ENCODE measurements around the gene ANXA5. TPM values are rescaled to one million over a fixed set of nuclear protein-coding genes. Genes with fewer than 3 reads are reported as not detected.

Gene ANXA5
- total RNA-seq, 1 experiment from 2014 or later = 231 TPM

GRCh38 chr4:121658125-121658524 is 38.7 kb downstream of the ANXA5 start:
- Histone ChIP-seq H3K9me3 (ENCODE audit: control insufficient read depth, low read depth, low read length) (no peaks in the 10 kb centered on the region), H2AFZ (ENCODE audit: low read length) (no peak overlapping the region), H3T11ph (ENCODE audit: low read length) (no peak overlapping the region), H2BK120ac (ENCODE audit: low read depth, low read length, poor library complexity, severe bottlenecking) (no peak overlapping the region), H3K23me2 (ENCODE audit: insufficient read length, low read depth, low read length, poor library complexity, severe bottlenecking) (no peaks in the 10 kb centered on the region), H2BK5ac (ENCODE audit: insufficient read length, low read length) (no peak overlapping the region), H3K79me2 (ENCODE audit: insufficient read depth, low read length) (no peaks in the 10 kb centered on the region), H2BK15ac (ENCODE audit: low read depth, low read length) (no peak overlapping the region), H3K4me1 (ENCODE audit: insufficient read depth, low read length) (no peaks in the 10 kb centered on the region), H4K91ac (ENCODE audit: insufficient read length, low read depth, low read length) (no peak overlapping the region), H3K18ac (ENCODE audit: insufficient read length, low read depth, low read length) (no peak overlapping the region), H4K5ac (ENCODE audit: insufficient read length, low read depth, low read length) (no peak overlapping the region), H3K14ac (ENCODE audit: insufficient read depth, low read length) (no peak overlapping the region), H3K79me1 (ENCODE audit: insufficient read depth, low read depth, low read length, poor library complexity, severe bottlenecking) (no peaks in the 10 kb centered on the region), H3K4me2 (ENCODE audit: insufficient read depth, insufficient read length, low read length) (no peak overlapping the region), H4K8ac (replicated peaks; ENCODE audit: insufficient read length, low read depth, low read length) (no peak overlapping the region), H2BK12ac (ENCODE audit: insufficient read length, low read depth, low read length) (no peak overlapping the region), H3K27ac (ENCODE audit: insufficient read length, low read depth, low read length) (no peak overlapping the region), H3K9ac (ENCODE audit: extremely low read depth, insufficient read length, low read length) (no peak overlapping the region), H3K56ac (ENCODE audit: insufficient read length, low read depth, low read length) (no peak overlapping the region), H2BK20ac (ENCODE audit: low read depth, low read length, poor library complexity, severe bottlenecking) (no peak overlapping the region), H3K27me3 (ENCODE audit: insufficient read depth, low read length) (no peaks in the 10 kb centered on the region), H4K20me1 (ENCODE audit: control insufficient read depth, insufficient read depth, insufficient read length) (no peaks in the 10 kb centered on the region), H2AK5ac (ENCODE audit: insufficient read length, low read length) (no peak overlapping the region), H3K23ac (ENCODE audit: insufficient read length, low read depth, low read length) (no peak overlapping the region), H3K4ac (ENCODE audit: low read depth, low read length) (no peak overlapping the region)
- no peaks in the 10 kb centered on the region for H3K4me1 Mint-ChIP-seq
- TF ChIP-seq, protein P1, sequence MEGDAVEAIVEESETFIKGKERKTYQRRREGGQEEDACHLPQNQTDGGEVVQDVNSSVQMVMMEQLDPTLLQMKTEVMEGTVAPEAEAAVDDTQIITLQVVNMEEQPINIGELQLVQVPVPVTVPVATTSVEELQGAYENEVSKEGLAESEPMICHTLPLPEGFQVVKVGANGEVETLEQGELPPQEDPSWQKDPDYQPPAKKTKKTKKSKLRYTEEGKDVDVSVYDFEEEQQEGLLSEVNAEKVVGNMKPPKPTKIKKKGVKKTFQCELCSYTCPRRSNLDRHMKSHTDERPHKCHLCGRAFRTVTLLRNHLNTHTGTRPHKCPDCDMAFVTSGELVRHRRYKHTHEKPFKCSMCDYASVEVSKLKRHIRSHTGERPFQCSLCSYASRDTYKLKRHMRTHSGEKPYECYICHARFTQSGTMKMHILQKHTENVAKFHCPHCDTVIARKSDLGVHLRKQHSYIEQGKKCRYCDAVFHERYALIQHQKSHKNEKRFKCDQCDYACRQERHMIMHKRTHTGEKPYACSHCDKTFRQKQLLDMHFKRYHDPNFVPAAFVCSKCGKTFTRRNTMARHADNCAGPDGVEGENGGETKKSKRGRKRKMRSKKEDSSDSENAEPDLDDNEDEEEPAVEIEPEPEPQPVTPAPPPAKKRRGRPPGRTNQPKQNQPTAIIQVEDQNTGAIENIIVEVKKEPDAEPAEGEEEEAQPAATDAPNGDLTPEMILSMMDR (conservative IDR thresholded peaks at IDR 0.05) = no peak
- H3K9me3 Mint-ChIP-seq = no peaks in the 10 kb centered on the region; a peak in 1 of 5 replicates
- no peak overlapping the region for H3K27ac Mint-ChIP-seq
- DNase-seq = no peak
- no CpG with 5 or more reads among the region's 1 CpG for WGBS (ENCODE audit: extremely low coverage, insufficient read length, low lambda C conversion rate)
- no peaks in the 10 kb centered on the region for H3K27me3 Mint-ChIP-seq (ENCODE audit: low read depth)
- H3K4me3 Mint-ChIP-seq = no peak overlapping the region
- no peaks in the 10 kb centered on the region for H3K36me3 Mint-ChIP-seq (ENCODE audit: insufficient read depth in 1 of 3, low read depth in 3 of 3)
